Stimulated activated CD8-positive, alpha-beta memory T cell treated with anti-CD3 and anti-CD28 coated beads, Interleukin-7, amount 100 ng/mL, for 1 hour (primary cell): ENCODE data around the gene AFTPH.
"Not testable (repeated sequence)": the region's sequence is repeated elsewhere in the genome, so short reads cannot be mapped to it uniquely, and the experiment has no call there.

Experiments
- DNase-seq, 2 donors: peaks; one replicate each; pipeline ENCODE4 v3.0.0-alpha.2; 2020; ENCODE audit warnings: low read depth in 2 of 2

AFTPH gene

GRCh38 chr2:64493788-64494187 lies 30.3 kb upstream of the AFTPH start:
- DNase-seq = no peak

GRCh38 chr2:64498438-64498837 lies 25.7 kb upstream of the AFTPH start:
- no peak for DNase-seq

DNA sequence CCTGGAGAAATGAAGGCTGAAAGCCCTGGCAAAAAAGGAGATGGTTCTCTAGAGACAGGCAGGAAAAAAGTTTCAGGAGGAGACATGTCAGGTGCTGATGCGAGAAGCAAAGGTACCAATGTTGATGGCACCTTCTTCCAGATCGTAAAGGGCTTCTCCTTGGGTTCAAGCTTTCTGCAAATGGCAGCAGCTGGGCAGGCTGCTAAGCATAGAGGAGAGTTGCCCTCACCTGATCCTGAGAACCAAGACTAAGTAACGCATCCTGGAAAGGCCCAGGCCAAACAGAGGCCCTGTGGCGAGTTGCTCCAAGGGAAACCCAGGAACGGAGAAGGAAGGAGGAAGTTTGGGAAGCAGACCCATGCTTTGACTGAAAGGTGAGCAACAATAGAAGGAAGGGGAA lies 23.6 kb upstream of the AFTPH start:
- no peak for DNase-seq

DNA sequence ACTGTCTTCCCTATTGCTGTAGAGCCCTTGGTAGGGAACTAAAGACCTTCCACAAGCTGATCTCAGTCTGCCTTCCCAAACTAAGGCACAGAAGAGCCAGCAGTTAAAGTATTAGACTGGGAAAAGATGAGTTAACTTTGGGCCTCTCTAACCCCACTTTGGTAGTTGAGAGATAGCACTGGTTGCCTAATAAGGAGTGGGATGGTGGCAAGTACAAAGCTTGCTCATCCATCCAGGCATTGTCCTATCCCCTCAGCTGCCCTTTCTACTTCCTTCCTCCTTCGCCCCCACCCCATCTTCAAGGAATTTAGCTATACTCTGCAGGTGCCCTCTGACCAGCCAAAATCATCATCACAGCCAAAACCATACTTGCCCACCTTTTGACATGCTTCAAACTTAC lies 22.2 kb upstream of the AFTPH start:
- DNase-seq = no peak

DNA sequence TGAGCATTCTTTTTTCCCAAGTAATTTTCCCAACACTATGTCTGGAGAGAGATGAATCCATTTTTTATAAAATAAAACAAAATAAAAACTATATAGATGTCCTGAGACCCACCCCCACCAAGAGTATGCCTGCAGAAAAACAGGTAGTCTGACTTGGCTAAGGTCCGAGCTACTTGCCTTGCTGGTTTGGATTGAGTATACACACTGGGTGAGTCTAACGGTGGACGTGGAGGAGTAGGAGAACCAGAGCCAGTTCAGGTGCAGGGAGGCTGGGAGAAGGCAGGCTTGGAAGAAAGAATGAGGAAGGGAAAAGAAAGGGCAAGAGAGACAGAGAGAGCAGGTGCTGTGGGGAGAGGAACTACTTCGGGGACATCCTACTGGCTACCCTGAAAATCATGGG lies 21.3 kb upstream of the AFTPH start:
- DNase-seq = no peak

- DNase-seq = no peak
Observed at GRCh38 chr2:64504774-64505720, 19.1 kb upstream of the AFTPH start.

GRCh38 chr2:64506686-64507085 lies 17.4 kb upstream of the AFTPH start:
- no peak for DNase-seq

- DNase-seq = no peak
Observed at GRCh38 chr2:64514008-64514407, 10.1 kb upstream of the AFTPH start.

DNA sequence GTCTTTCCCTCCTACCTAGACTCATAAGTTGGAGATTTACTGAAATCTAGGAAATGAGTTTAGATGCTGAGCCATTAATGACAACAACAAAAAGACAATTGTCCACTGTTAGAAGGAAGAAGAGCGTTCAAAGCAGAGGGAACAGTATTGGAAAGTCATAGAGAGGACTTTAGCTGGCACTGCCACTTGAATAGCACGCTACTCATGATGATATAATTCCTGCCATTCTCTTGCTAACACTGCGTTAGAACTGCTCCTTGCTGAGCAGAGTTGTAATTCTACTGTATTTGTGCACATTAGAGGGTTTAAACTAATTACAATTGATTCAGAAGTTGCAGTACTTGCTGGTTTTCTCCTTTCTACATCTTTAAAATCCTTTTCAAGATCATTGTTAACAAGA lies 9.0 kb upstream of the AFTPH start:
- DNase-seq = no peak

DNA sequence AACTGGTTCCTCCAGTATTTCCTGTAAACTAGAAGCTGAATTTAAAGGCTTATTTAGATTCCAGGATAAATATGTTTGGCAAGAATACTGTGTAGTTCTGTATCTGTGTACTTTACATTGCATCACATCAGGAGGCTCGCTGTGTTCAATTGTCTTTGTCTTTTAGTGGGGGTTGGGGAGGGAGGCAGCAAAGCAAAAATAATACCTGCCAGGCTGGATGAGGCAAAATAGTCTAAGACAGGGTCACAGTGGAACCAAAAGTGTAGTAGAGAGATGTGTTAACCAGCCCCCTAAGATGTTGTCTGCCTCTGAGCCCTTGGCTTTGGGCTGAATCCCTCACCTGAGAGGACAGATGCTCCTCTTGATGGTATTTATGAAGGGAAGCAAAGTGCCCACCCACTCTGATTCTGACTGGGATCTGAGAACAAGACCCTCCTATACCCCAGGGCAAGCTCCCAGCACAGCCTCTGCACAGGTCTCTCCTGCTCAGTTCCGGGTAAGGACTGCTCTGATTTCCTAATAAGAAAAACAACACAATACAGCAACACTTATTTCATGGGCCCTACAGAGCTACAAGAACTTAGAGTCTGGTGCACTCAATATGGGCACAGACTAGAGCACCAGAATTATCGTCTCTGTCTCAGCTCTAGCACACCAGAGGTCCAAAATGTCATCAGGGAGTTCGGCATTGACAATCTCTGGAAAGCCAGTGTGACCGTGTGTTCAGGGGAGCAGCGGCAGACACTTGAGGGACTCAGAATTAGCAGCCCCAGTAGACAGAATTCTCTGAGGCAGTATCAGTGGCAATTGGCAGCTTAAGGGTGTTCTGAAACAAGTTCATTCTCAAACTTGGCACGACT lies 7.2 kb upstream of the AFTPH start:
- no peak for DNase-seq

- DNase-seq = no peak
Observed at GRCh38 chr2:64517511-64517884, 6.6 kb upstream of the AFTPH start.

DNA sequence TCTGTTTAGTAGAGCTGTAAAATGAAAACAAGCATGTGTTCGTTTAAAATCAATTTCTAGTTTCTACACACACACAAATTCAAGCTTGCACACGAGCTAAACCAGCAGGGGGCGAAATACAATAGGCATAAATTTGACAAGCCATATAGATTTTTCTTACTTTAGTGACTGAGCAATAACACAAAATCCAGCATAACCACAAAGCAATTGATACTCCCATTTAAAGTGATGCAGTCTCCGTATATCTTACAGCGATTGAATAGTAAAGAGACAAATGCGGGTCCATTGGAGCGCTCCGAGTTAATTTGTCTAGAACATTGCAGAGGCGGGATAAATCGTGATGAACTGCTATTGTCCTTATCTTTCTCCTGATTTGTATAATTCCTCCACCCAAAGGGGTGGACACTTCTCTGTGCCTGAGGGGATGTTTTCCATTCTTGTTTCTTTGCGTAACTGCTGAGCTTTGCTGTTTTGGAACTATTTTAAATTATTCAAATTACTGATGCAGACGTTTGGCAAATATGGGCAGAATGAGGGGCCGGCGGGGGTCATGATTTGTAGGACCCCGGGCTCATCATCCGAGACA lies 1.2 kb upstream of the AFTPH start:
- DNase-seq = peak; percentile 24 to 38

- no peak for DNase-seq
Observed at GRCh38 chr2:64524604-64525316, 632 bp downstream of the AFTPH start.

- DNase-seq = no peak
Observed at GRCh38 chr2:64525317-64525613, 1.1 kb downstream of the AFTPH start.

DNA sequence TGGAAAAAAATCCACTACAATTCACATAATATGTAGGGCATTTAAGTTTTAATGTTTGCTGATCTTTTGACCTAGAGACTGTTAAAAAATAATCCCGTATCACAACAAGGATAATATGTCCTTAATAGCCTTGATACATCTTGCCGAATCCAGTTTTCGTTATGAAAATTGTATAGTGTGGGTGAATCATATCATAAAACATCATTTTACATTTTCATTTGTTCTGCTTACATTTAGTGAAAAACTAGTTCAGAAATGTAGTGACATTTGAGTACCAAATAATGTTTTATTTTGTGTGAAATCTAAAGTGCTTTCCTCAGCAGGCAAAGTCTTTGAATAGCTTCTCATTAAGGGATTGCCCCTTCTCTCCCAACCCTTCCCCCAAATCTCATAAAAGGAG lies 1.9 kb downstream of the AFTPH start:
- DNase-seq = no peak

DNA sequence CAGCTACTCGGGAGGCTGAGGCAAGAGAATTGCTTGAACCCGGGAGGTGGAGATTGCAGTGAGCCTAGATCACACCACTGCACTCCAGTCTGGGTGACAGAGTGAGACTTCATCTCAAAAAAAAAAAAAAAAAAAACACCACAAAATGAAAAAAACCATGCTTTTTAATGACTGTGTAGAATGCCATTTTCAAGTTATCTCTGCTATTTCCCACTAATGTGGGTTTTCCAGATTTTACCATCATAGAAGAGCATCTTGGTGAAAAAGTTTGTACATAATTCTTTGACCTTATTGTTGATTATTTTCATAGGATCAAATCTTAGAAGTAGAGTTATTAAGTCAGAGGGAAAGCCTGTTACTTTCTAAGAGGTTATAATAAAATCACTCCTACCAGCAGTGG lies 6.8 kb downstream of the AFTPH start:
- not testable (repeated sequence) for DNase-seq

GRCh38 chr2:64532030-64532429 lies 7.9 kb downstream of the AFTPH start:
- no peak for DNase-seq

DNA sequence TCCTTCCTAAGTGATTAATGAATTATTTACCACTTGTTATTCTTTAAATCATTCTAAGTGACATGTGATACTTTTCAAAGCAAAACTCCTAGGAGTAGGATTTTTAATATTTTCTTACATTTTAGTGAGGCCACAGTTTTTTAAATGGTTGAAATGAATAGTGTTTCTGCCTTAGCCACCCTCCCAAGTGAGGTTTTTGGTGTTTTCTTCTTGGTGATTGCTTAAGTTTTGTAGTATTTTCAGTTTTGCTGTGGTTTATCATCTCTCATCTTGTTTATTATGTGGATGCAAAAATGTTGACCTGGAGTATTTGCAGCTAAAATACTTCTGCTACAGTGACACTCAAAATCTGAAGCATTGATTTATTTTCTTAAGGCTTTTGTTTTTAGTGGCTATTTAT lies 9.8 kb downstream of the AFTPH start:
- no peak for DNase-seq

- DNase-seq = no peak
Observed at GRCh38 chr2:64534363-64534762, 10.2 kb downstream of the AFTPH start.

DNA sequence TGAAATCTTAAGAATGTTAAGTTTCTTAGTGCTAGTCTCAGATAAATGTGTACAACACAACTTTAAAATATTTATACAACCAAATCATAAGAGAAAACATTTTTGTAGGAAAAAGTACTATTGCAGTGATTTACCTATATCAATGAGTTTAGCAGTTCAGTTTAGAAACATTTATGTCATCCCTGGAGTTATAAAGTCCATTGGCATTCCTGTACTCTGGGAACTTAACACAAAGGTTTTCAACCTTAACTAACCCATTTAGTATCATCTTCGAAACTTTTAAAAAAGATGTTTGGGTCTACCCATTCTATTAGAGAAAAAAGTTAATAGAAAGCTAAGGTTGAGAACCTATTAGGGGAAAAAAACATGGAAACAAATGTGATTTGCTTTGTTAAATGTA lies 10.9 kb downstream of the AFTPH start:
- no peak for DNase-seq

DNA sequence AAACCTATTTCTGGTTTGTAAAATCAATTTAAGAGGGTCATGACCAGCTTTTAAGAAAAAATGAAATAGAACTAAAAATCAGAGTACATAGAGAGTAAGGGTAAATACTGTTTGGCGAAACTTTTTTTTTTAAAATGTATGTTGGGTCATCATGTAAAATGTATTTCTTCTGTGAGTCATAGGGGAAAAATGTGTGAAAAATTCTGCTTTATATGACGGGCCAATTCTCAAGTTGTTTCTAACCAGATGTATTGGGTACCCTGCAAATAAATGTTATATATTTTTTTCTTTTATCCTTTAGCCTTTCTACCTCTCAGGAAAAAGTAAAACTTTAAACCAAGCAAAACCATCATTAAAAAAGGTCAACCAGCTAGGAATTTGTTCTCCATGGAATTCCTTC lies 13.9 kb downstream of the AFTPH start:
- DNase-seq = no peak
